Liver (tissue), 3 donors: ENCODE data around the gene RAD9A.

ENCODE experiments used
- ATF3 ChIP-seq: IDR thresholded peaks from 2 replicates; pipeline ENCODE4 v1.6.1; 2016; ENCODE audit warnings: antibody characterized with exemption
- CTCF ChIP-seq: fragments of 150-350 bp; IDR thresholded peaks from 2 replicates; pipeline ENCODE4 v1.5.1; 2017; ENCODE audit warnings: improper control_type of control experiment, low read depth, low read length; ENCODE audit not compliant: missing input control
- HNF4A ChIP-seq, 2 donors: conservative IDR thresholded peaks; 2 replicates each; pipeline ENCODE4 v1.6.1; 2016; ENCODE audit warnings: antibody characterized with exemption in 2 of 2, mild to moderate bottlenecking in 2 of 2
- REST ChIP-seq: IDR thresholded peaks from 2 replicates; pipeline ENCODE4 v1.6.1; 2016; ENCODE audit warnings: antibody characterized with exemption, mild to moderate bottlenecking
- ZBTB33 ChIP-seq: IDR thresholded peaks from 2 replicates; pipeline ENCODE4 v1.6.1; 2016; ENCODE audit warnings: antibody characterized with exemption
- donor health status: healthy.
- donor health status: healthy.

- TF ChIP-seq CTCF: no peak
- TF ChIP-seq ZBTB33: no peak
- no peak for TF ChIP-seq REST
- no peak for TF ChIP-seq ATF3
- no peak for TF ChIP-seq HNF4A (conservative IDR thresholded peaks at IDR 0.05)
These were observed 21.3 kb upstream of the RAD9A start for GRCh38 chr11:67370351-67371076.
